ENCODE results near the gene RIN1.
"Not testable (repeated sequence)": the region's sequence is repeated elsewhere in the genome, so short reads cannot be mapped to it uniquely, and the experiment has no call there.

RIN1 gene, protein sequence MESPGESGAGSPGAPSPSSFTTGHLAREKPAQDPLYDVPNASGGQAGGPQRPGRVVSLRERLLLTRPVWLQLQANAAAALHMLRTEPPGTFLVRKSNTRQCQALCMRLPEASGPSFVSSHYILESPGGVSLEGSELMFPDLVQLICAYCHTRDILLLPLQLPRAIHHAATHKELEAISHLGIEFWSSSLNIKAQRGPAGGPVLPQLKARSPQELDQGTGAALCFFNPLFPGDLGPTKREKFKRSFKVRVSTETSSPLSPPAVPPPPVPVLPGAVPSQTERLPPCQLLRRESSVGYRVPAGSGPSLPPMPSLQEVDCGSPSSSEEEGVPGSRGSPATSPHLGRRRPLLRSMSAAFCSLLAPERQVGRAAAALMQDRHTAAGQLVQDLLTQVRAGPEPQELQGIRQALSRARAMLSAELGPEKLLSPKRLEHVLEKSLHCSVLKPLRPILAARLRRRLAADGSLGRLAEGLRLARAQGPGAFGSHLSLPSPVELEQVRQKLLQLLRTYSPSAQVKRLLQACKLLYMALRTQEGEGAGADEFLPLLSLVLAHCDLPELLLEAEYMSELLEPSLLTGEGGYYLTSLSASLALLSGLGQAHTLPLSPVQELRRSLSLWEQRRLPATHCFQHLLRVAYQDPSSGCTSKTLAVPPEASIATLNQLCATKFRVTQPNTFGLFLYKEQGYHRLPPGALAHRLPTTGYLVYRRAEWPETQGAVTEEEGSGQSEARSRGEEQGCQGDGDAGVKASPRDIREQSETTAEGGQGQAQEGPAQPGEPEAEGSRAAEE

DNA sequence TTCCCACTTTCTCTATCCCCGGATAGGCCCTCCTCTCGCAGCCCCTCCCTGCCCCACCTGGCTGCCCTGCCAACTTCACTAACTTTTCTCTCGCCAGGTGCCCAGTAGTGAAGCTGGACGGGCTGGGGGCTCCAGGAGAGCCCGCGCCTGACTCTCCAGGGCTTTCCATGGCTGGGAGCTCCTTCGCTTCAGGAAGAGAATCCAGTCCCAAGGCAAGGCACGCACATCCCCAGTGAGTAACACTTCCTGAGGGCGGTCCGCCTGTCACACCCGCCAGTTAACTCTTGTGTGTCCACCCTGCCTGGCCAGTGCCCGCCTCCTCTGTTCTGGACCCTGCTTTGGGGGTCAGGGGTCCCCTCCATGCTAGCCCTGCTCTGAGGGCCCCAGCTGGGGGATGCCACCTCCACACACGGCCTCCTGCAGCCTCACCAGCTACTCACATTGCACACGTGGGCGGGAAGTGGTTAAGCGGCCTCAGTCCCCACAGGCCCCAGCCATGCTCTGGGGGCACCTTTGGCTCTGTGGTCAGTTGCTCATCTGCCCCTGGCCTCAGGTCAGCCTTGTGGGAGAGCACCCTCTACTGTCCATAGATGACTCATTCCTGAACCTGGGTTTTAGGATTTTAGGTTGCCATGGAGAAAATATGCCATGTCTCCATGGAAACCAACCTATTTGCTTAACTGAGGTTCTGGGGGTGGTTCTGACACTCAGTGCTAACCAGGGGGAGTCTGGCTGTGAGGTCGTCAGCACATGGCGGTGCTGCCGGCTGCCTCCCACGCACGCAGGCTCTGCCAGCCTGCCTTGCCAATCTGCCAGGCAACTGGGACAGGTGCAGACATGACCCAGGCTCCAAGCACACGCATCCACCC, at the start of gene RIN1:
Gene RIN1 (minus strand): TSS at position 201 of the 869 bp plus-strand sequence. CDS start 32 bp downstream, at position 169.
- DNase-seq (ENCODE audit: low read depth): peak; percentile 96

DNA sequence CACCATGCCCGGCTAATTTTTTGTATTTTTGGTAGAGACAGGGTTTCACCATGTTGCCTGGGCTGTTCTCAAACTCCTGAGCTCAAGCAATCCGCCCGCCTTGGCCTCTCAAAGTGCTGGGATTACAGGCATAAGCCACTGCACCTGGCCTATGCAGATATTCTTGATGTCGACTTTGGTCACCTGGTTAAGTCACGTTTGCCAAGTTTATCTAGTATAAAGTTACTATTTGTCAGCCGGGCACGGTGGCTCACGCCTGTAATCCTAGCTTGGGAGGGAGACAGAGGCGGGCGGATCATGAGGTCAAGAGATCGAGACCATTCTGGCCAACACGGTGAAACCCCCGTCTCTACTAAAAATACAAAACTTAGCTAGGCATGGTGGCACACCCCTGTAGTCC, 48.1 kb upstream of the RIN1 start:
- not testable (repeated sequence) for DNase-seq (ENCODE audit: low read depth)

DNA sequence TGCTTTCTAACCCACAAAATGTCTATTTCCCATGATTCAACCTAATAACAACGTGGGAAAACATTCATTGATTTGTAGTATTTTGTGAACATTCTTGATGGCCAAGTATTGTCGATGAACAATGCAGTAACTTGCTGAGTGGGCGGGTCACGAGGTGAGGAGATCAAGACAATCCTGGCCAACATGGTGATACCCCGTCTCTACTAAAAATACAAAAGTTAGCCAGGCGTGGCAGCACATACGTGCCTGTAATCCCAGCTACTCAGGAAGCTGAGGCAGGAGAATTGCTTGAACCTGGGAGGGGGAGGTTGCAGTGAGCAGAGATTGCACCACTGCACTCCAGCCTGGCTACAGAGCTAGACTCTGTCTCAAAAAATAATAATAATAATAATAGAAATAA, 44.0 kb upstream of the RIN1 start:
- DNase-seq (ENCODE audit: low read depth): not testable (repeated sequence)

DNA sequence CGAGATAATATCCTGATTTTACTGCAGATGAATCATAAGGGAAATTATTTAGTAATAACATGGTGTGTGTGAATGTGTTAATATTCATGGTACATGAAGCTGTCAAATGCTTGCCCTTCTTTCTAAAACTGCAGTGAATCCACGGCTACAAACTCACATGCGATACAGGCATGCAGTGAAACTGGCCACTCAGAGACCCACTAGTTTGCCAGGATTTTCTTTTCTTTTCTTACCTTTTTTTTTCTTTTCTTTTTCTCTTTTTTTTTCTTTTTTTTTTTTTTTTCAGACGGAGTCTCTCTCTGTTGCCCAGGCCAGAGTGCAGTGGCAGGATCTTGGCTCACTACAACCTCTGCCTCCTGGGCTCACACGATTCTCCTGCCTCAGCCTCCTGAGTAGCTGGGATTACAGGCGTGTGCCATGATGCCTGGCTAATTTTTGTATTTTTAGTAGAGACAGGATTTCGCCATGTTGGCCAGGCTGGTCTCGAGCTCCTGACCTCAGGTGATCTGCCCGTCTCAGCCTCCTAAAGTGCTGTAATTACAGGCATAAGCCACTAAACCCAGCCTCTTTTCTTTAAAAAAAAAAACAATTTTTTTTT, 37.6 kb upstream of the RIN1 start:
- not testable (repeated sequence) for DNase-seq (ENCODE audit: low read depth)

DNA sequence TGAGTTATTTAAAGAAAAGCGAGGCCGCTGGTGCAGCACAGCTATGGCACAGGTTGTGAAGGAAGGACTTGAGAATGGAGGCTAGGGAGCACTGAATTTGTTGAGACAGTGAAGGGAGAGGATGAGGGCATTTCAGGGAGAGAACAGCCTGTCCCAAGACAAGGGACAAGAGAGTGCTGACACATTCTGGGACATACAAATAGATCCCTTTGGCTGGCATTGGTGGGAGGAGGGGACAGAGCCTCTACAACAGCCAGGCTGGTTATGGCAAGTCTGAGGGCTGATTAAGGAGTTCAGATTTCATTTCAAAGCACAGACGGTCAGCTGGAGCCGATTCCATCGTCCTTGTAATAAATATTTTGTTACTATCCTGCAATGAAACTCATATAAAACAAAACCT, 37.0 kb upstream of the RIN1 start:
- no peak for DNase-seq (ENCODE audit: low read depth)

DNA sequence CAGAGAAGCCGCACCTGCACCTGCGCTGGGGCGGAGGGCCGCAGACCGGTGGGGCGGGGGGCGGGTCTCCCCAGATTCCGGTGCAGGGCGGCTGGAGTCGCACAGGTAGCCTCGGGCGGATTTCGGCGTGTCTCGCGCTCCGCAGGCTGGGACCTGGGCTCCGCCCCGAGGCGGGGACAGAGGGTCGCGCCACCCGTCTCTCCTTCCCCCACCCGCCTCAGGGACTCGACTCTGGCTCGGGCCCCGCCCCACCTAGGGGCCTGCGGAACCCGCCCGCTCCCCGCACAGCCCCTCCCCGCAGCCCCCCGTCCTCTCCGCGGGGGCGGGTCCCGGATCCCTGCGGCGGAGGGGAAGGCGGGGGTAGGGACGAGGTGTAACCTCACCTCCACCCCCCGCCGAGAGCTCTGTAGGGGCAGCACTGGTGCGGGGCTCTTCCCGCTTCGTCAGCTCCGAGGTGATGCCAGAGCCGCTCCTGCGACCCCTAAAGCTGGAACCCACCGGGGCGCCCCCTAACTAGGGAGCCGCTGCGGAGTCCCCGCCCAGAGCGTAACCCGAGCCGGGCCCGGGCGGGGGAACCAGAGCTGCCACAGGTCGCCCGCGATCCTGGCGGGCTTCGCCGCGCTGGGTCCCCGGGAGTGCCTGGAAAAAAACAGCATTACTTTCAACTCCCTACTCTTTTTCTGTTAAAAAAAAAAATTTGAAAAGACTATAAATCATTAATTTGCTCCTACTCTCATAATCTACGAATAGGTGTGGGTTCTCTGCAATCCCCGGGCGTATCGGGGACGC, 35.6 kb upstream of the RIN1 start, which contains the start of gene SLC29A2:
Gene SLC29A2 (minus strand): TSS at position 134 of the 789 bp plus-strand sequence. CDS start 169 bp downstream, outside the sequence.
- DNase-seq (ENCODE audit: low read depth): no peak

DNA sequence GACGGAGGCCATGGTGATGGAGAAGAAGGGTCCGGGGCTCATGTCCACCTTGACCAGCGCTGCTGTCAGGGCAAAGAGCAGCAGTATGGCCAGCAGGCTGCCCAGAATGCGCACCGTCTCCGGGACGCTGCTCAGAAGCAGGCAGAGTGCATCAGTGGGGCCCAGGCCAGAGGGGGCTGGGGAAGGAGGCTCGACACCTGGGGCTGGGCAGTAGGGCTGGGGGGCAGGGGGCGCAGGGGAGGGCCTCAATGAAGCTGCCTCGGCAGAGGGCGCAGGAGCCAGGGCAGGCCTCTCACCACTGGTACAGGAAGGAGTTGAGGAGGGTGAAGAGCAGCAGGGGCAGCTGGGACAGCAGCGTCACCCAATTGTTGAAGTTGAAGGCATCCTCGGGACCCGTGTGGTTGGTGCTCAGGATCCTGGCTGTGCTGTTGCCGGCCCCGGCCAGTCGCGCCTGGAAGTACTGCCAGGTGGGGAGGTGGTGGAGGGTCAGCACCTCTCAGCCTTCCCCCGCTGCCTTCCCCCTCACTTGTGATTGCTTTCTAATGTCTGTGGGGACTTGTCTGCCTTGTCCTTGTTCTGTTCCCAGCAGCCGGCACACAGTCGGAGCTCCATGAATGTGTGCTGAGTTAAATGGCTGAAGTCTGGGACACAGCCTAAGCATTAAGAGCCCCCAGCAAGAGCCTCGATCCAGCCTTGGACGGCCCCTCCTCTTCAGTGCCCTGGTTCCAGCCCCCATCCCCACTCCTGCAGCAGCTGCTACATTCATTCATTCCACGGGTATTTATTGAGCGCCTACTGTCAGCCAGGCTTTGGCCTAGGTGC, 33.0 kb upstream of the RIN1 start:
- DNase-seq (ENCODE audit: low read depth): no peak

DNA sequence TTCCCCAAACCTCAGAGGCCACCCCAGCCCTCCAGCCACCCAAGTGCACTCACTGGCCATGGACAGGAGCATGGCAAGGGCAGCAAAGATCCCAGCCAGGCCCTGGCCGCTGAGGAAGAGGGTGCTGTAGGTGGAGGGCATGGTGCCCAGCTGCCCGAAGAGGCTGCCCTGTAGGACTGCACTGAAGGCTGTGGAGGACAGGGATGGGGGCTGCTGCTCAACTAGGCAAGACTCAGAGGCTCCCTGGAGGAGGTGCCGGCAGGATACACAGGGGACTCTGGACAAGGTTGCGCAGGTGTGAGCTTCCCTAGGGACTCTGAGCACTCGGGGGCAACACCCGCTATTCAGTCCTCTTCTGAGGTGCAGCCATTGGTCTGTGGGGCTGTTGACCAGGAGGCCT, 32.2 kb upstream of the RIN1 start:
- DNase-seq (ENCODE audit: low read depth): no peak

DNA sequence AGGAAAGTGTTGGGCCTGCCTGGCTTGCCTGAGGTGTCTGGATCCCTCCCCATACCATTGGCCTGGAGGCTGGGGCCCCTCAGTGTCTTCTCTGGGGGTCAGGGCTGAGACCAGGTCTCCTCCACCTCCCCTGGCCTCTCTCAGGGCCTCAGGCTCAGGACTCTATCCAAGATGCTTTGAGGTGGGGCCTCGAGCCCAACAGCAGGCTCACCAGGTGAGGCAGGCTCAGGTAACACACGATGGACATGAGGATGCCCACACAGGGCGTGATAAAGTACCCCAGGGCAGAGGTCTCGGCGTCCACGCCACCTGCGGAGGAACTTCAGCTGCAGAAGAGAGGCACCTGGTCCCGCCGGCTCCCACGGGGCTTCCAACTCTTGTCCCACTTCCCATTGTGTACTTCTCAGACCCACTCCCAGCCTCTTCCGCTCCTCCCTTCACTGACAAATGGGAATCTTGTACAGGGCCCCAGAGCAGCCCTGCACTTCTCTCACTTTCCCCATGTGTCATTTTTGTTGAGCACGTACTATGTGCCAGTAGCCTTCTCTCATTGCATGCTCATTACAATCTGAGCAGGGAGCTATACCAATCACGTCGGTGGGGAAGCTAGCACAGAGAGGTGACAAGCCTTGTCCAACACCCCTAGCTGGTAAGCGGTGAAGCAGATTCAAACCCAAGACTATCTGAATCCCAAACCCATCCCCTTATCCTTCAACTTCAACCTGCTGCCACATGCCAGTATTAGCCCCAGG, 31.5 kb upstream of the RIN1 start:
- no peak for DNase-seq (ENCODE audit: low read depth)

DNA sequence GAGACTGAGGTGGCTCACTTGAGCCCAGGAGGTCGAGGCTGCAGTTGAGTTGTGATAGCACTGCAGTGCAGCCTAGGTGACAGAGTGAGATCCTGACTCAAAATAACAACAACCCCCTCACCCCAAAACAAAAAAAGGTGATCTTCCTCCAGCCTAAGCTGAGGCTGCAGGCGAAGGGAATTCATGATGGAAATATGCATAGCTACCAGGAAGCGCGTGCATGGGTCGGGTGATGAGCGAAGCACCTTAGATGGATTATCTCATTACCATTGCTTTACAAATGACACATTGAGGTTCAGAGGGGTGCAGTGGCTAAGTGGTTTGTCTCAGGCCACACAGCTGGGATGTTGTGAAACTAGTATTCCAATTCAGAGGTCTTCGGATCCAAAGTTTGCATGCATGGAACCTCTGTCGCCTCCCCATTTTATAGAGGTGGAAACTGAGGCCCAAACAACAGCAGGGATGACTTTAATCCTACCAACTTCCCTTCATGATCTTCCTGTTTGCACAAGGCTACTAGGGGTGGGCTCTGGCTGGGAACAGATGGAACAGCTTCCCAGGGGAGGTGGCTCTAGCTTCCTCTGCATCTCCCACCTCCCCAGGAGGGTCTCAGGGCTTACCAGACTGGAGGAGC, 30.7 kb upstream of the RIN1 start:
- DNase-seq (ENCODE audit: low read depth): no peak

DNA sequence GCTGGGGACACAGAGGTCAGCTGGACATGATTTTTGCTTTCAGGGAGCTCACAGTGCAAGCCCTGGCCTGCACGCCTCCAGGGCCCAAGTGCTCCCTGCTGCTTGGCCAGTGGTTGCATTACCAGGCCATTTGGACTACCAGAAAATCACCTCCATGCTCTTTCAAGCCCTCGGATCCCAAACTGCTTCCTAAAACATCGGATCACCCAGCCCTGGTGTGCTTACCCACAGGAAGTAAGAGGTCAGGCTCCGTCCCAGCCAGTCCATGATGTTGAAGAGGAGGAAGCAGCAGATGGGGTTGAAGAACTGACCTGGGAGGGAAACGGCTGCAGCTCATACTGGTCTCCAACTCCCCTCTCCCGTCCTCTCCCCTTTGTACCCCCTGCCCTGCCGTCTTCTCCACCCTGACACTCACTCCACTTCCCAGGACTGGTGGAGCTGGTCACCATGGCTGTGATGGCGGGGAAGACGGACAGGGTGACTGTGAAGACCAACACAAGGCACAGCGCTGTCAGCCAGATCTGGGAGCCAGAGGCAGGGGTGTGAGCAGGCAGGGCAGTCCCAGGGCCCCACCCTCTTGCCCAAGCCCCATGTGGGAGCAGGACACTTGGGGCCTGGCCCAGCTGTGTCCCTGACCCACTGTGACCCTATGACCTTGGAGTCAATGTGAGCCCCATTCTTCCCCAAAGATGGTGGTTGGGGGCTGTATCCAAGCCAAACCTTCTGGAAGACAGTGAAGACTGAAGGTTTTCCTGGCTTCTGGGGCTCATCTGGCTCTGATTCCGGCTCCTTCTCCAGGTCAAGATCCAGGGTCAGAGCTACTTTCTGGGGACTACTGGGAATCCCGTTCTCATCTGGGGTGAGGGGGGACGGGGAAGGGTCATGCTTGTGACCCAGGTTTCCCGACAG, 29.7 kb upstream of the RIN1 start:
- no peak for DNase-seq (ENCODE audit: low read depth)

DNA sequence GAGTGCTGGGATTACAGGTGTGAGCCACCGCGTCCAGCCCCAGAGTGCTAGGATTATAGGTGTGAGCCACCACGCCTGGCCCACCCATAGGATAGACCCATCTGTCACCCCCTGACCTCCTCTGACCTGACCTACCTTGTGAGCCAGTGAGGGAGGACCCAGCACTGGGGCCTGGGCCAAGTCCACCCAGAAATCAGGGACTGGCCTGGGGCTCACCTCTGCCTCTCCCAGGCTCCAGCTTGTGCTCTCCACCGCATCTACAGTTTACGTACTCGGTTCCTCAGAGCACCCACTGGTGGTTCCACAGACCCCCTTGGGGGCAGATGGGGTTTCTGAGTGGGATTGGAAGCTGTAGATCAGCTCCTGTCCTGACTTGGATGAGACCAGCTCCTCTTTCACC, 28.9 kb upstream of the RIN1 start:
- DNase-seq (ENCODE audit: low read depth): no peak

DNA sequence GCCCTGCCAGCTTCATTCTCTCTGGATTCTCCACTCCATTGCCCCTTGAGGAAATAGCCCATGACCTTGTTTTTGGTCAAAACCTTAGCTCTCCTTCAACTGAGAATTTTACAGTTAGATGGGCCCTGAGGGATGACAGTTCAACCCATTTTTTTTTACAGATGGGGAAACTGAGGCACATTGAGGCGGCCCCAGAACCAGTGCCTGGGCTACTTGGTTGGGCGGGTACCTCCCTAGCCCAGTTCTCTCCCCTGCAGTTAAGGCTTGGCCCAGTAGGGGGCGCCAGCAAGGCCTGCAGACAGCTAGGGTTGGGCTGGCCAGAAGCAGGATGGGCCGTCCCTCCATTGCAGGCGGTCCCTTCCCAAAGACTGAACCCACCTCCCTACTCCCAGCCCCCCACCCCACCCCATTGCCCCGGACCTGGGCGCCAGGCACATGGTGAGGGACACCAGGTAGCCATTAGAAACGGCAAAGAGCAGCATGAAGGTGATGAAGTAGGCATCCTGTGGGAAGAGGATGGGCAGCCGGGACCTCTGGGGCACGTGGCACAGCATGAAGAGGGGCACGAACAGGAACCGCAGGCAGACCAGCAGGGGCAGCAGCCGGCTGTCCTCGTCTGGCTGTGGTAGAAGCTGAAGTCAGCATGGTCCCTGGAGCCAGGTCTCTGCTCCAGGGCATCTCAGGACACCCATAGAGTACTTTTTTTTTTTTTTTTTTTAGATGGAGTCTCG, 27.7 kb upstream of the RIN1 start:
- DNase-seq (ENCODE audit: low read depth): no peak

DNA sequence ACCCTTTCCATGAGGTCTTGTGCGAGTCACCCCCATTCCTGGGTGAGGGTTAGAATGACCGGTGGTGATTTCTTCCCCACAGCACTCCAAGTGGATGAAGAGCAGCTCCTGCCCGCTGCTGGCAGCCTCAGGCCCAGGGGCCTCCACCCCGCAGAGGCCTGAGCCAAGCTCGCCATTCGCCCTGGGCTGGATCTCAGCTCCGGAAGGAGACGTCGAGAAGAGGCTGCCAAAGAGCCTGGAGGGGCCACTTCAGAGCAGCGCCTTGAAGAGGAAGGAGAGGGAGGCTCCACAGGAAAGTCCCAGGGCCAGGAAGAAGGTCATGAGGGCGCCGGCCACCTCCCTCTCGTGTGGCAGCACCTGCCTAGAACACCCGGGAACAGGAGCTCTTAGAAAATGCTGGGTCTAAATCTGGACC, 27.0 kb upstream of the RIN1 start:
- no peak for DNase-seq (ENCODE audit: low read depth)

DNA sequence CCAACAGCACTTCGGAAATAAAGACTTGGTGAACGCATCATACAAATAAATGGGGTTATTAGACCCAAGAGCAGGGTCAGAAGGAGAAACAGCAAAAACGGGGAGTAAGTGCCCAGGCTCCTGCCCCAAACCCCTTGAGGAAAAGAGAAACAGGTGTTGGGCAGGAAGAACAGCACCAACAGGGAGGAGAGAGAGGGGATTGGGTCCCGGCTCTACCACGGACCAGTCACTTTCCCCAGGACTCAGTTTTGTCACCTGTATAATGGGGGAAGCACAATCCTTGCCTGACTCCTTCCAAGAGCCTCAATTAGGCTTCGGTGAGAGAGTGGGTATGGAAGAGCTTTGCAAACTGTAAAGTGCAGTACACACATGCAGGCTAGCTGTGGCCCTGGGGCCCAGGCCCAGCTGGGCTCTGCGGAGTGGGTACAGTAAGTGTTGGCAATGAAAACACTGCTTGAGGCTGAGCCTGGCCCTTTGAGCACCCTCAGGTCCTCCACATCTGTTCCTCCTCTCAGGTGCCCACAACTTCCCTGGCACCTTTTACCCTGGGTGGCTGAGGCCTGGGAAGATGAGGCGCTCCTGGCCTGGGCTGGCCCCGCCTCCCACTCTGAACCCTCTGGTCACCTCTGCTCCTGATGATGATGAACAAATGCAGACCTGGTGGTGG, 26.4 kb upstream of the RIN1 start:
- no peak for DNase-seq (ENCODE audit: low read depth)

DNA sequence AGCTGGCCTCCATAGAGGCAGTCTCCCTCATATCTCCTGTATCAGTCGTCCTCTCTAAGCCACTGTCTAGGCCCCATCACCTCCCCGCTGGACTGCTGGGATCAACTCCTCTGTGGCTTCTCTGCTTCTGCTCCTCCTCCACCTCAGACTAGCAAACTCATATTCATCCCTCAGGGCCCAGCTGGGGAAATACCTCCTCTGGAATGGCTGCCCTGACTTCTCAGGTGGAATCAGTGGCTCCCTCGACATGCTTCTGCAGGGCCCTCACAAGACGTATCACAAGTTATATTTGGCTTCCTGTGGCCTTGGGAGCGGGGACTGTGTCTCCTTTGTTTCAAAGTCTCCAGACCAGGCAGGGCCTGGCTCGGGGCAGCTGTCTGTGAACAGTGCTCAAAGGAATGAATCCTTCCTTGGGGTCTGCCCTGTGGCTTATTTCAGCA, 25.3 kb upstream of the RIN1 start:
- no peak for DNase-seq (ENCODE audit: low read depth)
